Thyroid gland (tissue), 4 donors: Measurements from ENCODE around the gene SEMA7A.
"Not testable (repeated sequence)": the region's sequence is repeated elsewhere in the genome, so short reads cannot be mapped to it uniquely, and the experiment has no call there.

Experiments
- POLR2A ChIP-seq, 2 donors: fragments of 450-650 bp; IDR thresholded peaks; one replicate each; pipeline ENCODE4 v1.6.1; 2017; ENCODE audit warnings: antibody characterized with exemption in 2 of 2, mild to moderate bottlenecking in 2 of 2, moderate library complexity in 1 of 2
- TF ChIP-seq, protein P1 (sequence below), 6 experiments: fragments of 200-600 bp in 3 of 6; fragments of 450-650 bp in 3 of 6; sonication (generic) in 3 of 6; IDR thresholded peaks; one replicate each; pipeline ENCODE4 v1.5.1; 2016 to 2019; ENCODE audit warnings: antibody characterized with exemption in 6 of 6, mild to moderate bottlenecking in 2 of 6, inconsistent platforms in 1 of 6, moderate library complexity in 1 of 6

DNA sequence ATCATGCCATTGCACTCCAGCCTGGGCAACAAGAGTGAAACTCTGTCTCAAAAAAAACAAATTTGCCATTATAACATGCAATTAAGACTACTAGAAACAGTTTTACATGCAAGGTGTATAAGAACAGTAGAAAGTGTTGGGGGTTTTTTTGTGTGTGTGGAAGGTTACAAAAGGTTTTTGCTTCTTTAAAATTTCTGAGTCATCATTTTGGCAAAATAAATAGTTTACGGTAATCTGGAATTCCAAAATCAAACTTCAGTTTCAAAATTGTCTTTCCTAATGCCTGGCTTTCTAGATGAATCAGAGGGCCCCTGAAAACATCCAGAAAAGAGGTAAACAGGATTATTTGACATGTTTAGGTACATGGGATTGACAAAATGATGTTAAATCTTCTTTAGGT, 72.9 kb downstream of the SEMA7A start:
- TF ChIP-seq, protein P1, sequence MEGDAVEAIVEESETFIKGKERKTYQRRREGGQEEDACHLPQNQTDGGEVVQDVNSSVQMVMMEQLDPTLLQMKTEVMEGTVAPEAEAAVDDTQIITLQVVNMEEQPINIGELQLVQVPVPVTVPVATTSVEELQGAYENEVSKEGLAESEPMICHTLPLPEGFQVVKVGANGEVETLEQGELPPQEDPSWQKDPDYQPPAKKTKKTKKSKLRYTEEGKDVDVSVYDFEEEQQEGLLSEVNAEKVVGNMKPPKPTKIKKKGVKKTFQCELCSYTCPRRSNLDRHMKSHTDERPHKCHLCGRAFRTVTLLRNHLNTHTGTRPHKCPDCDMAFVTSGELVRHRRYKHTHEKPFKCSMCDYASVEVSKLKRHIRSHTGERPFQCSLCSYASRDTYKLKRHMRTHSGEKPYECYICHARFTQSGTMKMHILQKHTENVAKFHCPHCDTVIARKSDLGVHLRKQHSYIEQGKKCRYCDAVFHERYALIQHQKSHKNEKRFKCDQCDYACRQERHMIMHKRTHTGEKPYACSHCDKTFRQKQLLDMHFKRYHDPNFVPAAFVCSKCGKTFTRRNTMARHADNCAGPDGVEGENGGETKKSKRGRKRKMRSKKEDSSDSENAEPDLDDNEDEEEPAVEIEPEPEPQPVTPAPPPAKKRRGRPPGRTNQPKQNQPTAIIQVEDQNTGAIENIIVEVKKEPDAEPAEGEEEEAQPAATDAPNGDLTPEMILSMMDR (IDR thresholded peaks at IDR 0.05) = not testable (repeated sequence)
- TF ChIP-seq POLR2A (IDR thresholded peaks at IDR 0.05) = not testable (repeated sequence)
